Natural killer cell treated with Interleukin-12 subunit alpha and Interleukin-12 subunit beta and Interleukin-15 and Interleukin-18, amount 100 ng/mL, for 72 hours (primary cell): ENCODE measurements around the gene RALY. TPM values are rescaled to one million over a fixed set of nuclear protein-coding genes. Genes with fewer than 3 reads are reported as not detected.

ENCODE experiments used
- ATAC-seq, 2 donors: fragments of 150-1000 bp; cut with Tn5 transposase in 1 of 2; sonication (Bioruptor Pico), chemical (Tn5 transposase) in 1 of 2; 2 replicates each; pipeline ENCODE4 v1.10.0; 2021
- DNase-seq: peaks from one replicate; pipeline ENCODE4 v3.0.0; 2022; ENCODE audit warnings: low spot score
- H3K27ac Mint-ChIP-seq, 2 donors: 1 replicate in 1 of 2; 2 replicates in 1 of 2; pipeline ENCODE4 v1.8.0; 2022; ENCODE audit warnings: mixed read lengths in 2 of 2, mild to moderate bottlenecking in 1 of 2, moderate library complexity in 1 of 2
- H3K27me3 Mint-ChIP-seq, 2 donors: 1 replicate in 1 of 2; 2 replicates in 1 of 2; pipeline ENCODE4 v1.8.0; 2022; ENCODE audit warnings: mixed read lengths in 2 of 2
- H3K36me3 Mint-ChIP-seq: one replicate; pipeline ENCODE4 v1.8.0; 2022; ENCODE audit warnings: mixed read lengths
- H3K4me1 Mint-ChIP-seq, 2 donors: 1 replicate in 1 of 2; 2 replicates in 1 of 2; pipeline ENCODE4 v1.8.0; 2022; ENCODE audit warnings: low read depth in 2 of 2, mixed read lengths in 2 of 2, mild to moderate bottlenecking in 1 of 2
- H3K4me3 Mint-ChIP-seq: one replicate; pipeline ENCODE4 v1.8.0; 2022; ENCODE audit warnings: mixed read lengths
- H3K9me3 Mint-ChIP-seq: 2 replicates; pipeline ENCODE4 v1.8.0; 2022; ENCODE audit warnings: mixed read lengths
- total RNA-seq, 2 donors: library from RNA; stranded (reverse); gene quantifications; one replicate each; pipeline ENCODE4 v1.2.3, GENCODE V29; 2022

The RALY gene
- total RNA-seq, 2 donors from 2014 or later, result 158 to 162 TPM

DNA sequence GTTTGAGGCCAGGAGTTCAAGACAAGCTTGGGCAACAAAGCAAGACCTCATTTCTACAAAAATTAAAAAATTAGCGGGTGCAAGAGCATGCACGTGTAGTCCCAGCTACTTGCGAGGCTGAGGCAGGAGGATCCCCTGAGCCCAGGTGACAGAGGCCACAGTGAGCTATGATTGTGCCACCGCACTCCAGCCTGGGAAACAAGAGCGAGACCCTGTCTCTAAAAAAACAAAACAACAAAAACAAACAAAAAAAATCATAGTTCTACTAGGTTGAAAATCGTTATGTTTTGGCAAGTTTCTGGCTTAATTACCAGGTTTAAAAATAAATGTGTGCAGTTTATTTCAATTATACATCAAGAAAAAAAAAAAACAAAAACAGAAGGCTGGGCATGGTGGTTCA, 115.7 kb downstream of the RALY start:
- DNase-seq (no peak), ATAC-seq (no peak)
- peak overlapping the region; percentile 73 for H3K4me3 Mint-ChIP-seq
- H3K9me3 Mint-ChIP-seq, result no peaks in the 10 kb centered on the region
- H3K27me3 Mint-ChIP-seq, result no peaks in the 10 kb centered on the region
- peaks cover 50 to 66% of the 10 kb centered on the region in 2 donors for H3K4me1 Mint-ChIP-seq
- H3K36me3 Mint-ChIP-seq, result peaks cover 37% of the 10 kb centered on the region
- peak overlapping the region; percentile 55 to 73 for H3K27ac Mint-ChIP-seq

DNA sequence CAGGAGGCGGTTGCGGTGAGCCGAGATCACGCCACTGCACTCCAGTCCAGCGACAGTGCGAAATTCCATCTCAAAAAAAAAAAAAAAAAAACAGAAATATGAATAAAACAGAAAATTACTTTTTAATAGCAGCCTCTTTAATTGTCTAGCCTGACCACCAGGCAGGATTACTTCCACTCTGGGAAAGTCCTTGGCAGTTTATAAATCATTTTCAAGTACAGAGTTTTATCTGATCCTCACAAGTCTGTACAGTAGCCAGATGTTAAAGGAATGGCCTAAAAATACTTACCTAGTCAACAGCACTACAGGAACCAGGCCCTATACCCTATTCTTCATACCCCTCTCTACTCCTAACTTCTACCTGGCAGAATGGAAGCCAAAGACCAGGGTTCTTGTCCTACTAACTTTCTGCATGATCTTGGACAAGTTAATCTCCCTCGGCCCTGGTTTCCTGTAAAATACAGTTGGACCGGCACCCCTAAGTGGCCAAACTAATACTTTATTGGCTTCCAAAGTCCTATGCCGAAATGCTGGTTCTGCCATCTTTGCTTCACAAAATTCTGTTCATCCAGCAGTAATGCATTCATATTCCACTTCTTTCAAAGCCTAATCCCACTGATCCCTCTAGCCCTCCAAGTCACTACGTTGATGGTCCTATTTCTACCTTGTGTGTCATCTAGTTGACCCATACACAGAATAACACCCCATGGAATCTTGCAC, 116.5 kb downstream of the RALY start:
- Mint-ChIP-seq H3K27ac (peak overlapping the region; percentile 93 to 98), H3K27me3 (no peaks in the 10 kb centered on the region), H3K4me3 (peak overlapping the region; percentile 94), H3K4me1 (peaks cover 45 to 59% of the 10 kb centered on the region in 2 donors), H3K36me3 (peaks cover 29% of the 10 kb centered on the region), H3K9me3 (no peaks in the 10 kb centered on the region)
- ATAC-seq, result no peak
- no peak for DNase-seq

DNA sequence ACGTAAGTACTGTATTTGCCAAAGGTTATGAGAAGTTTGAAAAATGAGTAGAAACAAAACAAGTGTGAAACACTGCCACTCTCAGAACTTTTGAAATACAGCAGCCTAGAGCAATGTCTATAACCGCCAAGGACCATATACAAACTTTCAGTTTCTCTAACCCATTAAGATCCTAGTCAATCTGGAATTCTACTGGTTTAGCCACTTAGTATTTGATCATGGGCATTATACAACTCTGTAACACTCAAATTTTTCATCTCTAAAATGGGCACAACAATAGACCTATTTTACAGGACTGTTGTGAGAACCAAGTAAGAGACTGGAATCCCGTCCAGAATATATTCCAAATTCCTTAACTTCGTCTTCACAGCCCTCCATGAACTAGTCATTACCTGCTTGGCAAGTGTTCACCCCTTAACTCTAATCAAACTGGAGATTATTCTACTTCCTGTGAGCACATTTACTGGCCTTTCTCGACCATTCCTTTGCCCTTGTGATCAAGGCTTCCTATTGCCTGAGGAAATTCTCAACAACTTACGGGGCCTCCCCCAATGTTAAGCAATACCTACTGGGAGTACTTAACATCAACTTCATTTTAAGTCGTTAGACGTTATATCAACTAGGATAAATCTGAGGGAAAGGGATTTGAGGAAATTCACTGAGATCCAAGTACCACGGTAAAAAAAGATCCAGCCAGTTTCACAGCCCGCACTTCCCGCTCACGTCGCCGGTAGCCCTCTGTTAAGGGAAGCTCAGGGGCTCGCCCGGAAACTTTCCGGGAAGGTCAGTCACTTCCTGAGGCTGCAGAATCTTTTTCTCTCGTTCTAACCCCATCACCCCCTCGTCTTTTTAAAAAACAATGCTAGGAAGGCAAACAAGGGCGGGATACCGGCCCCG, 117.3 kb downstream of the RALY start:
- Mint-ChIP-seq H3K9me3 (no peaks in the 10 kb centered on the region), H3K36me3 (peaks cover 23% of the 10 kb centered on the region), H3K27ac (peak overlapping the region; percentile 93 to 98), H3K4me1 (peaks cover 37 to 51% of the 10 kb centered on the region in 2 donors), H3K27me3 (no peaks in the 10 kb centered on the region), H3K4me3 (peak overlapping the region; percentile 94)
- DNase-seq, result peak; percentile 69
- ATAC-seq, result peak in 1 of 2 donors; percentile 7

DNA sequence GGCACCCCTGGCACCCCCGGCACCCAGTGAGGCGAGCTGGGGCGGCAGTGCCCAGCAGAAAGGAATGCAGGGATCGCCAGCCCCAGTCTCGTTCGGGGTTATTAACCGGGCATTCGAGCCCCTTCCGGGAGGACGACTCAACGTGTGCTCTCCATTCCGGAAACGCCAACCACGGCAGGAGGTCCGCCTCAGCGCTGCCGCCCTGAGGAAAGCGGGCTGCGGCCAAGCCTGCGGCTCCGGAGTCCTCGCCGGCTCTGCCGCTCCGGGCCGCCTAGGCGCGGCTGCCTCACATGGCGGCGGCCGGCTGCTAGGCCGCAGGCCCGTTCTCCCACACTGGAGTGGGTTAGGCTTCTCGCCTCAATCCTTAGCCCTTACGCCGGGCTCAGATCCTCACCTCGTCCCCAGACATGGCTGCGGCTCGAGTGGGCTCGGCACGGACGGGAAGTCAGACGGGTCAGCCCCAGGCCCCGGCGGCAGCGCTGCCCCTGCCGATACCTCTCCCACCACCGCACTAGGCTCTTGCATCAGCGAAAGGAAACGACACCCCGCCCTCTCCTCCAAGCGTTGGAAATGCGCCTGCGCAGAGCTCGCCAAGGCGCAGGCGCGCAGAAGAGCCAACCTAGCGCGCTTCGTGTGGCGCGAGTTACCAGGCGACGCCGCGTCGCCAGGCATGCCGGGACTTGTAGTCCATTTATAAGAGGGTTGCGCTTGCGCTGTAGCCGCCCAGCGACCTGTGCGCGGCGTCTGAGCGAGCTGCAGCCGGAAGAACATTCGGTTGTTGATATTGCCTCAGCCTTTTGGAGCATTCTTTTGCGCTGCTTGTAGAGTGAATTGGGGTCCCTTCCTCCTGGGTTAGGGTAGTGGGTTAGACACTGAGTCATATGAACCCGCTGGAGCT, 118.2 kb downstream of the RALY start, which contains the start of gene EIF2S2:
Gene EIF2S2, minus strand, starts transcription at position 542 of the 898 bp plus-strand sequence. Its CDS starts 133 bp downstream, at position 409.
- H3K9me3 Mint-ChIP-seq, result no peaks in the 10 kb centered on the region
- peaks cover 32 to 44% of the 10 kb centered on the region in 2 donors for H3K4me1 Mint-ChIP-seq
- no peaks in the 10 kb centered on the region for H3K27me3 Mint-ChIP-seq
- peak; percentile 97 for DNase-seq
- H3K27ac Mint-ChIP-seq, result peak within 1 kb of the TSS; percentile 93 to 98
- peak within 1 kb of the TSS; percentile 94 for H3K4me3 Mint-ChIP-seq
- ATAC-seq, result peak; percentile 93 to 95
- peaks cover 23% of the 10 kb centered on the region for H3K36me3 Mint-ChIP-seq

DNA sequence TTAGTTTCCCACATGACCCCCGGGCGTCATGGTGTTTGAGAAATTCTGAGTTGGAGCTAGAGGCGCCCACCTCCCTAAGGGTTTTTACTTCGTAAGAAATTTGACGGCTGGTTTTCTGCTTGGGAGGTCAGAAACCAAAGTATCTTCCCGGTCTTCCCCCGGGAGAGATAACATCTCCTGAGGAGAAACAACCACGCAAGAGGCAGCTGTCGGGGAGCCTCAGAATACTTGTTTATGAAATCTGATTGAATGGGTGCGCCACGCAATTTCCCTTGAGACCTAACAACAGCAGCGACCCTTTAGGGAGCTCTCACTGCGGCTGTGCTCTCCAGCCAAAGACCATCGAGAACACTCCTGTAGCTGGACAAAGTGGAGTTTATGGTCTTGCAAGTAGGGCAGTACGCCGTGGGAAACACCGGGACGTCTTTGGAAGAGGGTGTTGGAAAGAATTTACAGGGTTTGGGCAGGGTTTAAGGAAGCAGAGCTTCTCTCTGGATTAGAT, 118.9 kb downstream of the RALY start:
- H3K36me3 Mint-ChIP-seq, result peaks cover 23% of the 10 kb centered on the region
- no peaks in the 10 kb centered on the region for H3K9me3 Mint-ChIP-seq
- DNase-seq, result no peak
- H3K27me3 Mint-ChIP-seq, result no peaks in the 10 kb centered on the region
- peak overlapping the region; percentile 94 for H3K4me3 Mint-ChIP-seq
- H3K27ac Mint-ChIP-seq, result peak overlapping the region; percentile 93 to 98
- no peak for ATAC-seq
- H3K4me1 Mint-ChIP-seq, result peaks cover 26 to 37% of the 10 kb centered on the region in 2 donors

DNA sequence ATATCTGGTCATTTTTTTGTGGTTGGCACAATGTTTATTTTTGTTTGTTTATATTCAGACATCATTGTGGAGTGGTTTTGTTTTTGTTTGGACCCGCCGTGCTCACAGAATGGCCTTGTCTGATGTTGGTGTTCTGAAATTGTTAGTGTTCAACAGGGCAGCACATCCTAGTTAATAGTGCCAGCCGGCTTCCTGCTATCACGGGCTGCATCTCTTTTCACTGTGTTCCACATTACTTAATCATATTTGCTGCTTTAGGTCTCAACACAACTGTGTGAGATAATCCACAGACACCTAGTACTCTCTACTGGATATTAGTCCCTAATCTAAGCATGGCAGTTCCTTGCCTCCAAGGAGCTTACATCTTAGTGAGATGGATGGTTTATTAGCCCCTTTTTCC, 121.1 kb downstream of the RALY start:
- ATAC-seq (no peak), DNase-seq (no peak)
- H3K27ac Mint-ChIP-seq, result no peak overlapping the region
- H3K9me3 Mint-ChIP-seq, result no peaks in the 10 kb centered on the region
- peaks cover 13% of the 10 kb centered on the region for H3K36me3 Mint-ChIP-seq
- H3K4me3 Mint-ChIP-seq, result no peak overlapping the region
- peaks cover 15 to 19% of the 10 kb centered on the region in 2 donors for H3K4me1 Mint-ChIP-seq
- peaks cover 0 to 5% of the 10 kb centered on the region in 2 donors for H3K27me3 Mint-ChIP-seq

DNA sequence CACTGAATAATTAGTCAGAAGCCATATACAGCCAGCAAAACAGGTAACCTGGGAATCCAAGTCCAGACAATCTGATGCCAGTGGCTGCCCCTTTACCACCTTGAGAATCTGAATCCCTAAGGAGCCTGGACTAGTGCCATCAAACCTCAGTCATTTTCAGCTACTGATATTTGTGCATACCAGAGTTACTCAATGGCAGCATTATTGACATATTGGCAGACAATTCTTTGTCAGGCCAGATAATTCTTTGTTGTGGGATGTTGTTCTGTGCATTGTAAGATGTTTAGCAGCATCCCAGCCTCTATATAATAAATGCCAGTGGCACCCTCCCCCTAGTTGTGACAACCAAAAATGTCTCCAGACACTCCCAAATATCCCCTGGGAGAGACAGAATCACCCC, 121.5 kb downstream of the RALY start:
- peaks cover 11% of the 10 kb centered on the region for H3K36me3 Mint-ChIP-seq
- H3K27ac Mint-ChIP-seq, result no peak overlapping the region
- H3K4me3 Mint-ChIP-seq, result no peak overlapping the region
- H3K4me1 Mint-ChIP-seq, result peaks cover 12 to 15% of the 10 kb centered on the region in 2 donors
- DNase-seq, result no peak
- no peaks in the 10 kb centered on the region for H3K9me3 Mint-ChIP-seq
- ATAC-seq, result no peak
- peaks cover 0 to 5% of the 10 kb centered on the region in 2 donors for H3K27me3 Mint-ChIP-seq

DNA sequence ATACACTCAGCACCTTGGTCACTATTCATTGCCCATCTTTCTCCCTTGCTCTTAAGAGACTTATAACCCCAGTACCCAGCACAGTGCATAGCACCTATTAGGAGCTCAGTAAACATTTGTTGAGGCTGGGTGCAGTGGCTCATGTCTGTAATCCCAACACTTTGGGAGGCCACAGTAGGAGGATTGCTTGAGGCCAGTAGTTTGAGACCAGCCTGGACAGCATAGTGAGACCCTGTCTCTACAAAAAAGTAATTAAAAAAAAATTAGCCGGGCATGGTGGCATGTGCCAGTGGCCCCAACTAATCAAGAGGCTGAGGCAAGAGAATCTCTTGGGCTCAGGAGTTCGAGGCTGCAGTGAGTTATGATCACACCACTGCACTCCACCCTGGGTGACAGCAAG, 126.5 kb downstream of the RALY start:
- Mint-ChIP-seq H3K27me3 (peaks cover 0 to 11% of the 10 kb centered on the region in 2 donors), H3K4me3 (no peak overlapping the region), H3K9me3 (no peaks in the 10 kb centered on the region), H3K36me3 (no peaks in the 10 kb centered on the region), H3K27ac (no peak overlapping the region), H3K4me1 (no peaks in the 10 kb centered on the region)
- no peak for ATAC-seq
- no peak for DNase-seq

DNA sequence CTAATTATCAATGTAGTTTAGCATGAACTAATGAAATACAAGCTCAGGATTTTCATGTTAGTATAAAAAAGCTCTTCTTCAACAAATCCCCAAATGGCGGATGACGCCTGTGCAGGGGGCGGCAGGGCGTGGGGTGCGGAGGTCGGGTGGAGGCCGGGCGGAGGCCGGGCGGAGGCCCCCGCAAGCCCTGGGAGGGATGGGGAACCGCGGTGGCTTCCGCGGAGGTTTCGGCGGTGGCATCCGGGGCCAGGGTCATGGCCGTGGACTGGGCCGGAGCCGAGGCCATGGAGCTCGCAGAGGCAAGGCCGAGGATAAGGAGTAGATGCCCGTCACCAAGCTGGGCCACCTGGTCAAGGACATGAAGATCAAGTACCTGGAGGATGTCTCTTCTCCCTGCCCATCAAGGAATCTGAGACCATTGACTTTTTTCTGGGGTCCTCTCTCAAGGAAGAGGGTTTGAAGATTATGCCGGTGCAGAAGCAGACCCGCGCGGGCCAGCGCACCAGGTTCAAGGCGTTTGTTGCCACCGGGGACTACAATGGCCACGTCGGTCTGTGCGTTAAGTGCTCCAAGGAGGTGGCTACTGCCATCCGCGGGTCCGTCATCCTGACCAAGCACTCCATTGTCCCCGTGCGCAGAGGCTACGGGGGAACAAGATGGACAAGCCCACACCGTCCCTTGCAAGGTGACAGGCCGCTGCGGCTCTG, 128.7 kb downstream of the RALY start:
- H3K4me3 Mint-ChIP-seq, result no peak overlapping the region
- ATAC-seq (no peak), DNase-seq (no peak)
- H3K9me3 Mint-ChIP-seq, result no peaks in the 10 kb centered on the region
- H3K36me3 Mint-ChIP-seq, result no peaks in the 10 kb centered on the region
- H3K4me1 Mint-ChIP-seq, result no peaks in the 10 kb centered on the region
- peaks cover 9 to 21% of the 10 kb centered on the region in 2 donors for H3K27me3 Mint-ChIP-seq
- no peak overlapping the region for H3K27ac Mint-ChIP-seq

DNA sequence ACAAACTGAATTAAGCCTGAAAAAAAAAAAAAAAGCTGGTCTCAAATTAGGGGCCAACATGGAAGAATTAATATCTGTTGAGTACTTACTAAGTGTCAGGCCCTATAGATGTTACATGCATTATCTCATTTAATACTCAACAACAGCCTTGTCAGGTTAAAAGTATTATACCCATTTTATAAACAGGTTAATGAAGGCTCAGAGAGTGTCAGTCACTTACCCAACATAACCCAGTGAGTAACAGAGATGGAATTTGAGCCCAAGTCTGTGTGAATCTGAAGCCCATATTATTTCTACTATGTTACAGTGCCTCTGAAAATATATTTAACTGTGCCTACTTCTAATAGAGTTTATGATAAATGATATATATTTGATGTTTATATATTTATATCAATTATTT, 129.6 kb downstream of the RALY start:
- no peaks in the 10 kb centered on the region for H3K9me3 Mint-ChIP-seq
- no peaks in the 10 kb centered on the region for H3K36me3 Mint-ChIP-seq
- no peak for DNase-seq
- peaks cover 12 to 21% of the 10 kb centered on the region in 2 donors for H3K27me3 Mint-ChIP-seq
- H3K27ac Mint-ChIP-seq, result no peak overlapping the region
- no peaks in the 10 kb centered on the region for H3K4me1 Mint-ChIP-seq
- no peak for ATAC-seq
- no peak overlapping the region for H3K4me3 Mint-ChIP-seq

DNA sequence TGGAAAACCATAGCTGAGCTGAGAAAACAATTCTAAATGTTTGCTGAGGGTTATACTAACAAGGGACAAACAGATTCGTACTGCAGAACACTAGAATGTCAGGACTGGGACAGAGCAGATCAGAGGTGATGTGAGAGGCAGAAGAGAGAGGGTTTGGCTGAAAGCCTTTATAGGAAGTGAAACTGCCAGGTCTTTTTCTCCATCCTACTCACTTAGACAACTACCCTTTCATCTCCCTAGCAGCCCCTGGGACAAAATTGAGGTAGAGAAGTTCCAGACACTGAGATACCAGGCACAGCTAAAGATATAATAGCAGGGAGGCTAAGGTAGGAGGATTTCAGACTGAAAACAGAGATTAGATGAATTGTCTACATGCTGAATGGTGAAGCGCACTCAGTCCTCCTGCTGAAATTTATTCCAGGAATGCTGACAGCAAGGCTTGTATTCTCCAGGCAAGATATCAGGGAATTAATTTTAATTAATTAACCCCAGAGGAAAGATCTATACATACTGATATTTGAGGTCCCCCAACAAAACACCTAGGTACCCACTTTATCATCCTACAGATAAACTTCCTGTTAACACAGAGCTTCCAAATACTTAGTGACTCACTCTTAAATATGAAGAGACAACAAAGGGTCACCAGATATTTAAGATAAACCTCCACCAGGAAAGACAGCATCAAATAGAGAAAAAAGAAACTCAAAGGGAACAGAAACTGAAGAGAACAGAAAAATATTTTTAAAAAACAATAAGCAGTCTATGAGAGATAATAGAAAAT, 130.9 kb downstream of the RALY start:
- Mint-ChIP-seq H3K36me3 (no peaks in the 10 kb centered on the region), H3K9me3 (no peaks in the 10 kb centered on the region), H3K4me1 (peaks cover 3 to 5% of the 10 kb centered on the region in 2 donors), H3K4me3 (no peak overlapping the region), H3K27ac (no peak overlapping the region), H3K27me3 (peaks cover 19 to 20% of the 10 kb centered on the region in 2 donors)
- DNase-seq (no peak), ATAC-seq (no peak)

DNA sequence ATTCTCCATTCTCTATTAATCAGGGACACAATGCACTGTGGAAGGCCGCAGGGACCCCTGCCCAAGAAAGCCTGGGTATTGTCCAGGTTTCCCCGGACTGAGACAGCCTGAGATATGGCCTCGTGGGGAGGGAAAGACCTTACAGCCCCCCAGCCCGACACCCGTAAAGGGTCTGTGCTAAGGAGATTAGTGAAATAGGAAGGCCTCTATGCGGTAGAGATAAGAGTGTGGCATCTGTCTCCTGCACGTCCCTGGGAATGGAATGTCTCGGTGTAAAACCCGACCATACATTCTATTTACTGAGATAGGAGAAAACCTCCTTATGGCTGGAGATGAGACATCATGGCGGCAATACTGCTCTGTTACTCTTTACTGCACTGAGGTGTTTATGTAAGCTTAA, 134.1 kb downstream of the RALY start:
- H3K4me3 Mint-ChIP-seq, result no peak overlapping the region
- H3K27me3 Mint-ChIP-seq, result peaks cover 19 to 22% of the 10 kb centered on the region in 2 donors
- H3K9me3 Mint-ChIP-seq, result no peaks in the 10 kb centered on the region
- ATAC-seq (no peak), DNase-seq (no peak)
- H3K36me3 Mint-ChIP-seq, result no peaks in the 10 kb centered on the region
- peaks cover 4 to 5% of the 10 kb centered on the region in 2 donors for H3K4me1 Mint-ChIP-seq
- H3K27ac Mint-ChIP-seq, result no peak overlapping the region
